ENCODE measurements around the gene GKN2. TPM values are rescaled to one million over a fixed set of nuclear protein-coding genes. Genes with fewer than 3 reads are reported as not detected.

The GKN2 gene
- total RNA-seq, 1 donor from 2014 or later, result 77.2 TPM

GRCh38 chr2:68943581-68944568, 8.8 kb downstream of the GKN2 start:
- Histone ChIP-seq H3K27ac (no peak overlapping the region), H3K9me3 (no peaks in the 10 kb centered on the region), H3K36me3 (no peaks in the 10 kb centered on the region), H3K27me3 (no peaks in the 10 kb centered on the region), H3K4me3 (no peak overlapping the region), H3K4me1 (no peaks in the 10 kb centered on the region)
- intact Hi-C loops (cut with DNase I), result no loop called here
- ATAC-seq, result peak; percentile 87
- DNase-seq, result peak; percentile 65
- peak; percentile 79 for TF ChIP-seq CTCF (IDR thresholded peaks at IDR 0.05)

- Histone ChIP-seq H3K4me1 (no peaks in the 10 kb centered on the region), H3K27me3 (no peaks in the 10 kb centered on the region), H3K9me3 (no peaks in the 10 kb centered on the region), H3K4me3 (no peak overlapping the region), H3K36me3 (no peaks in the 10 kb centered on the region), H3K27ac (no peak overlapping the region)
- ATAC-seq (no peak), DNase-seq (no peak)
- TF ChIP-seq CTCF (IDR thresholded peaks at IDR 0.05), result no peak
- intact Hi-C loops (cut with DNase I), result no loop called here
These were observed 9.9 kb downstream of the GKN2 start for GRCh38 chr2:68942827-68943226.

DNA sequence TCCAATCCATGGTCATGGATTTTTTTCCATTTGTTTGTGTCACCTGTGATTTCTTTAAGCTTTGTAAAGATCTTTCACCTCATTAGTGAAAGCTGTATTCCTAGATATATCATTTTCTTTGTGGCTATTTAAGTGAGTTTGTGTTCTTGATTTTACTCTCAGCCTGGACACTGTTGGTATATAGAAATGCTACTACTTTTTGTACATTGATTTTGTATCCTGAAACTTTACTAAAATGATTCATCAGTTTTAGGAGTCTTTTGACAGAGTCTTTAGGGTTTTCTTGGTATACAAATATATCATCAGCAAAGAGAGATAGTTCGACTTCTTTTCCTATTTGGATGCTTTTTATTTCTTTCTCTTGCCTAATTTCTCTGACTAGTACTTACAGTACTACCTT, 12.3 kb downstream of the GKN2 start:
- H3K27ac ChIP-seq, result no peak overlapping the region
- H3K4me1 ChIP-seq, result peaks cover 7% of the 10 kb centered on the region
- intact Hi-C loops (cut with DNase I), result no loop called here
- no peak for TF ChIP-seq CTCF (IDR thresholded peaks at IDR 0.05)
- ATAC-seq (no peak), DNase-seq (no peak)
- H3K4me3 ChIP-seq, result no peak overlapping the region
- no peaks in the 10 kb centered on the region for H3K27me3 ChIP-seq
- H3K36me3 ChIP-seq, result no peaks in the 10 kb centered on the region
- H3K9me3 ChIP-seq, result no peaks in the 10 kb centered on the region

- no peak for TF ChIP-seq CTCF (IDR thresholded peaks at IDR 0.05)
- Histone ChIP-seq H3K9me3 (no peaks in the 10 kb centered on the region), H3K4me1 (peaks cover 7% of the 10 kb centered on the region), H3K36me3 (no peaks in the 10 kb centered on the region), H3K27me3 (no peaks in the 10 kb centered on the region), H3K4me3 (no peak overlapping the region), H3K27ac (no peak overlapping the region)
- intact Hi-C loops (cut with DNase I), result no loop called here
- ATAC-seq, result no peak
- no peak for DNase-seq
These were observed 12.7 kb downstream of the GKN2 start for GRCh38 chr2:68939962-68940361.

GRCh38 chr2:68938938-68939337, 13.8 kb downstream of the GKN2 start:
- Histone ChIP-seq H3K27me3 (no peaks in the 10 kb centered on the region), H3K4me1 (peaks cover 7% of the 10 kb centered on the region), H3K36me3 (no peaks in the 10 kb centered on the region), H3K27ac (no peak overlapping the region), H3K9me3 (no peaks in the 10 kb centered on the region), H3K4me3 (no peak overlapping the region)
- ATAC-seq (no peak), DNase-seq (no peak)
- intact Hi-C loops (cut with DNase I), result no loop called here
- no peak for TF ChIP-seq CTCF (IDR thresholded peaks at IDR 0.05)
